PFSK-1 (cell line): Measurements from ENCODE around the gene FIG4.

Experiments
- FOXP2 ChIP-seq: optimal IDR thresholded peaks from 2 replicates; pipeline ENCODE3; 2011; ENCODE audit warnings: borderline replicate concordance, control low read depth, inconsistent platforms; ENCODE audit not compliant: insufficient read depth; ENCODE audit errors: extremely low read length, extremely low read depth
- POLR2AphosphoS5 ChIP-seq: IDR thresholded peaks from 2 replicates; pipeline ENCODE4 v1.6.1; 2012; ENCODE audit warnings: low read depth, mild to moderate bottlenecking, control low read depth, low read length, moderate library complexity
- REST ChIP-seq, 2 experiments: IDR thresholded peaks; 2 replicates each; pipeline versions ENCODE4 v1.6.1 to v1.8.0; 2011 to 2012; ENCODE audit warnings: low read depth in 2 of 2, low read length in 2 of 2, control low read depth in 1 of 2, inconsistent platforms in 1 of 2, mild to moderate bottlenecking in 1 of 2, moderate library complexity in 1 of 2; ENCODE audit not compliant: insufficient read depth in 1 of 2
- SIN3A ChIP-seq: IDR thresholded peaks from 2 replicates; pipeline ENCODE4 v1.6.1; 2012; ENCODE audit warnings: mild to moderate bottlenecking, low read length, moderate library complexity, borderline replicate concordance; ENCODE audit not compliant: insufficient read depth
- TAF1 ChIP-seq: IDR thresholded peaks from 2 replicates; pipeline ENCODE4 v1.6.1; 2012; ENCODE audit warnings: low read length, control low read depth, borderline replicate concordance; ENCODE audit not compliant: insufficient read depth

FIG4 gene

DNA sequence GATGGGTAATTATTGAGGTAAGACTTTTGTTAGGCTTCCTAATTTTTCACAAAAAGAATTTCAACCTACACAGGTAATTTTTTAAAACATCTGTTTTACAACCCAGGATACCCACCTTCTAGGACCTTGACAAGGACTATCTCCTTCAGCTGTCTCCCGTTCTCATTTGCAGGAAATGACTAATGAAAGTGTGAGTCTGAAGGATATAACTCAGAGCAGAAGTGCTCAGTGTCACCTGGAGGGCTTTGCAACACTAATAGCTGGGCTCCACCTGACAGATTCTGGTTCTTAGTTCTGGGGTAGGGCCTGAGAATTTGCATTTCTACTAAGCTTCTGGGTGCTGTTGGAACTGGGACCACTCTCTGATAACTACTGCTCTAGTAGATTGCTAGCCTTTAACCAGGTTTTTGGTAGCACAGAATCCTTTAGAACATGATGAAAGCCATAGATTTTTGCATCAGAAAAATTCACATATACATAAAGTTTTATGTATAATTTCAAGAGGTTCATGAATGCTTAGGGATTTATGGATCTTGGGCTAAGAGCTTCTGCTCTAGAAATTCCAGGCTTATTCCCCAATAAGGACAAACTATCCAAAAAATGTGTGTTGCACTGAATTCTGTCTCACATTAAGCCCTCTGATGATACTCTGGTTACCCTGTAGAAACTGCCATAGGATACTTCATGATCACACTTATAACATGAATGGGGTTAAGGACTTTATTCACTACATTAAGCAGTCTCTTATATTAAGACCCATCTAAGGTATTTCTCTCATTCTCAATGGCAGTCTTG lies 30.4 kb upstream of the FIG4 start:
- TF ChIP-seq FOXP2 (no peak), SIN3A (no peak), POLR2AphosphoS5 (no peak), TAF1 (no peak), REST (IDR thresholded peaks at IDR 0.05; ENCODE audit: insufficient read depth in 1 of 2, low read depth in 2 of 2, low read length in 2 of 2) (no peak)

DNA sequence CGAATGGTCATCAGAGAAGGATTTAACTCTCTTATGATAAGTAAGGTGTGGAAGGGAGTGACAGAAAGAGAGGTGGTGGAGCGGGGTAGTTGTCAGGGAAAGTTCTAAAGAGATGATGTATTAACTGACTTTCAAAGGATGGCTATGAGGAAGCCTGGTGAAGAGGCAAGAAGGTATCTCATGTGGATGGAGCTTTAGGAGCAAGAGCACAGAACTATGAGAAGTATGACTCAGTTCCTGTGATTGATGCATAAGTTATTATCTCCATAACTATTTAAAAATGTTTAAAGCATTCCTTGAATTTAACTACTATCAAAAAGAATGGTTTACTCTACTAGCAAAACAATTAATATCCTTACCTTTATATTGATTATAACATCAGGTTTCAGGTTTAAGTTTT lies 28.9 kb upstream of the FIG4 start:
- TF ChIP-seq FOXP2 = no peak

DNA sequence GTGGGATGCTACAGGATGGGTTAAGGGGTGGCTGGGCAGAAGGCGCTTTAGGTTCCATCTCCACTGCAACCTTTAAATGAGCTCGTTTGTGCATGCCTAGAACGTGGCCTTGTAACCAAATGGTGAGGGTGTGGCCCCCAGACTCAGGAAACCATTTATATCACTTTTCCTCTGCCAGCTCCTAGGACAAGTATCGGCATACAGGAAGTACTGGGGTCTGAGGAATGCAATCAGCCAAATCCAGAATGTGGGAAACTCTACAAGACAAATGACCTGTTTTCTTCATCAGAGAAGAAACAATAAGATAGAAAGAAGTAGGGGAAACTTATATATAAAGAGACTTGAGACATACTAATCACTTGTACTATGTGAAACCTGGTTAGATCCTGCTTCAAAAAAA lies 21.3 kb upstream of the FIG4 start:
- TF ChIP-seq TAF1 (no peak), FOXP2 (no peak), POLR2AphosphoS5 (no peak), REST (IDR thresholded peaks at IDR 0.05; ENCODE audit: insufficient read depth in 1 of 2, low read depth in 2 of 2, low read length in 2 of 2) (no peak), SIN3A (no peak)

GRCh38 chr6:109671733-109672132 lies 19.4 kb upstream of the FIG4 start:
- no peak for TF ChIP-seq POLR2AphosphoS5
- no peak for TF ChIP-seq FOXP2
- TF ChIP-seq TAF1 = no peak
- TF ChIP-seq REST (IDR thresholded peaks at IDR 0.05; ENCODE audit: insufficient read depth in 1 of 2, low read depth in 2 of 2, low read length in 2 of 2) = no peak
- TF ChIP-seq SIN3A = no peak

- TF ChIP-seq POLR2AphosphoS5 = no peak
- no peak for TF ChIP-seq FOXP2
- TF ChIP-seq TAF1 = no peak
- TF ChIP-seq SIN3A = no peak
- no peak for TF ChIP-seq REST (IDR thresholded peaks at IDR 0.05; ENCODE audit: insufficient read depth in 1 of 2, low read depth in 2 of 2, low read length in 2 of 2)
Measured at GRCh38 chr6:109672175-109672574, 18.9 kb upstream of the FIG4 start.
